ENCODE data around the gene TXLNA. TPM values are rescaled to one million over a fixed set of nuclear protein-coding genes. Genes with fewer than 3 reads are reported as not detected.
"Not testable (repeated sequence)": the region's sequence is repeated elsewhere in the genome, so short reads cannot be mapped to it uniquely, and the experiment has no call there.

TXLNA gene
- total and polyA plus RNA-seq, 4 donors, result 14.3 to 55.5 (median 35.3) TPM

DNA sequence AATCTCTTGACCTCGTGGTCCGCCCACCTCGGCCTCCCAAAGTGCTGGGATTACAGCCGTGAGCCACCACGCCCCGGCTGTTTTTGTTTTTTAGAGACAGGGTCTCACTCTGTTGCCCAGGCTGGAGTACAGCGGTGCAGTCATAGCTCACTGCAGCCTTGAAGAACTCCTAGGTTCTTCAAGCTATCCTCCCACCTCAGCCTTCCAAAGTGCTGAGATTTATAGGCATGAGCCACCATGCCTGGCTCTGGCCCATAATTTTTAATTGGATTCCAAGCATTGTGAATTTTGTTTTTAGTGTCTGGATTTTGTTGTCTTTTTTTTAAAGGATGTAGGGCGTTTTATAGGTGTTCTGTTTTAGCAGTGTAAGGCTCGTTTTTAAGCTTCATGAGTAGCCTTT, 28.6 kb upstream of the TXLNA start:
- ATAC-seq (ENCODE audit: low FRiP score) (no peak), DNase-seq (no peak)
- intact Hi-C loops (cut with DNase I), result no loop called here
- Histone ChIP-seq H3K27ac (ENCODE audit: low read depth in 1 of 2, low read length in 2 of 2) (no peak overlapping the region), H3K9me3 (ENCODE audit: control insufficient read depth, low read length) (no peaks in the 10 kb centered on the region), H3K4me1 (ENCODE audit: control insufficient read depth in 1 of 2, insufficient read depth in 2 of 2, low read length in 2 of 2) (no peaks in the 10 kb centered on the region), H3K36me3 (ENCODE audit: control insufficient read depth in 1 of 2, insufficient read depth in 2 of 2, low read length in 1 of 2) (no peaks in the 10 kb centered on the region), H3K27me3 (ENCODE audit: control insufficient read depth in 1 of 2, insufficient read depth in 2 of 2, low read length in 1 of 2) (no peaks in the 10 kb centered on the region), H3K4me3 (ENCODE audit: low read length in 2 of 2) (no peak overlapping the region)
- WGBS, 2 donors, result 90 to 92% methylated on average over 9 of the region's 9 CpGs

DNA sequence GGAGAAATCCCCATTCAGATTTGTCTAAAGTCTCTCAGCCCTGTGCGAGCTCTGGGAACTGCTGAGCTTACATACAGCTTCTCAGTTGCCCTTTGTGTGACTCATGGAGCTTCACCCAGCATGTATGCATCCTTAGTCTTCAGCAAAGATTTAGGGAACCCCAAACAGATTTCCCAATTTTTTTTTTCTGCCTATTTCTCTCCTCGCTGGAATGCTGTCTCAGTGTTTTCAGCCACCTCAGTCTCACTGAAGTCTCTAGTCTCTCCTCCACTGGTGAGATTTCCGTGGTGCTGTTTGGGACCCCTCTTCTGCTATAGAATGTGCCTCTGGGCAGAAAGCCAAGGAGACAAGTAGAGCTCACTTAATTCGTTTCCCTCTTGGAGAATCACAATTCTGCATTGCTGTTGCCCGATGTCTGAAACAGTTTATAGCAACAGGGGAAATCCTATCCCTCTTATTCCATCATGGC, 28.1 kb upstream of the TXLNA start:
- WGBS, 2 donors, result 46 to 48% methylated on average over 5 of the region's 5 CpGs
- Histone ChIP-seq H3K9me3 (ENCODE audit: control insufficient read depth, low read length) (no peaks in the 10 kb centered on the region), H3K36me3 (ENCODE audit: control insufficient read depth in 1 of 2, insufficient read depth in 2 of 2, low read length in 1 of 2) (no peaks in the 10 kb centered on the region), H3K4me1 (ENCODE audit: control insufficient read depth in 1 of 2, insufficient read depth in 2 of 2, low read length in 2 of 2) (no peaks in the 10 kb centered on the region), H3K27me3 (ENCODE audit: control insufficient read depth in 1 of 2, insufficient read depth in 2 of 2, low read length in 1 of 2) (no peaks in the 10 kb centered on the region), H3K4me3 (ENCODE audit: low read length in 2 of 2) (no peak overlapping the region), H3K27ac (ENCODE audit: low read depth in 1 of 2, low read length in 2 of 2) (no peak overlapping the region)
- no peak for DNase-seq
- no peak for ATAC-seq (ENCODE audit: low FRiP score)
- intact Hi-C loops (cut with DNase I), result no loop called here

DNA sequence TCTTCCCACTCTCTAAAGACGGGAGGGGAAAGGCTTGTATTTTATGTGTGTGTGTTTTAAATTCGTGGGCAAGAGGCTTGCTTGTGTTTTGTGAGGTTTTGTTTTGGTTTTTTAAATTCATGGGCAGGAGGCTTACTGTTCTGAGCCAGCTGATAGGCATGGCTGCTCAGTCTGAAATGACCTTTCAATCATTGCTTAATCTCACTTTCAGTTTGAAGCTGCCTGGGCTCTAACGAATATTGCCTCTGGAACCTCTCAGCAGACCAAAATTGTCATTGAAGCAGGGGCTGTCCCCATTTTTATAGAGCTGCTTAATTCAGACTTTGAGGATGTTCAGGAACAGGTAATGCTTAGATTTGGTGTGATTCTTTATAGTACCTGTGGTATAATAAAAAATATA, 20.3 kb upstream of the TXLNA start:
- Histone ChIP-seq H3K4me1 (ENCODE audit: control insufficient read depth in 1 of 2, insufficient read depth in 2 of 2, low read length in 2 of 2) (no peaks in the 10 kb centered on the region), H3K27ac (ENCODE audit: low read depth in 1 of 2, low read length in 2 of 2) (no peak overlapping the region), H3K36me3 (ENCODE audit: control insufficient read depth in 1 of 2, insufficient read depth in 2 of 2, low read length in 1 of 2) (peaks cover 5 to 13% of the 10 kb centered on the region in 2 donors), H3K27me3 (ENCODE audit: control insufficient read depth in 1 of 2, insufficient read depth in 2 of 2, low read length in 1 of 2) (no peaks in the 10 kb centered on the region), H3K9me3 (ENCODE audit: control insufficient read depth, low read length) (peaks cover 1% of the 10 kb centered on the region), H3K4me3 (ENCODE audit: low read length in 2 of 2) (no peak overlapping the region)
- intact Hi-C loops (cut with DNase I), result no loop called here
- DNase-seq (no peak), ATAC-seq (ENCODE audit: low FRiP score) (no peak)
- WGBS, 2 donors, result 74 to 78% methylated on average over 3 of the region's 3 CpGs

DNA sequence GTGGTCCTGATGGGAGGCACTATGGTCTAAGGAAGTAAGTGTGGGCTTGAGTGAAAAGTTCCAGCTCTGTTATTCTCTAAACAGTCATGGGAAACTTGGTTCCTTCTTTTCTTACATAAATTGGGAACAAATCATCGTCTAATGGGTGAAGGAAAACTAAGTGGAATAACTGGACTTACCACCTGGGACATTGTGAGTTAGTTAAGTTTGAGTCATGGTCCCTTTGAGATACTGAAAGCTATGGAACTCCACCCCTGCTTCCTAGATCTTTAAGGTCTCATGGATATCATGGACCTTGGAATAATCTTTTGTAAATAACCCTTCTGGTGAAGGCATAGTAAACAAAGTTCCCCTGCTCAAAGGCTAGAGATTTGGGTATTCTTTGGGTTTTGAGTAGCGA, 16.1 kb upstream of the TXLNA start:
- 96 to 98% methylated on average over 2 of the region's 2 CpGs for WGBS, 2 donors
- DNase-seq (no peak), ATAC-seq (ENCODE audit: low FRiP score) (no peak)

DNA sequence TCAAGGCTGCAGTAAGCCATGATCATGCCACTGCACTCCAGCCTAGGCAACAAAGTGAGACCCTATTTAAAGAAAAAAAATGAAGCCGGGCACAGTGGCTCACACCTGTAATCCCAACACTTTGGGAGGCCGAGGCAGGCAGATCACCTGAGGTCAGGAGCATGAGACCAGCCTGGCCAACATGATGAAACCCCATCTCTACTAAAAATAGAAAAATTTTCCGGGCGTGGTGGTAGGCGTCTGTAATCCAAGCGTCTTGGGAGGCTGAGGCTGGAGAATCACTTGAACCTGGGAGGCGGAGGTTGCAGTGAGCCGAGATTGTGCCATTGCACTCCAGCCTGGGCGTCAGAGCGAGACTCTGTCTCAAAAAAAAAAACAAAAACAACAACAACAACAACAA, 13.8 kb upstream of the TXLNA start:
- H3K4me1 ChIP-seq (ENCODE audit: control insufficient read depth in 1 of 2, insufficient read depth in 2 of 2, low read length in 2 of 2); intact Hi-C loops (cut with DNase I); H3K36me3 ChIP-seq (ENCODE audit: control insufficient read depth in 1 of 2, insufficient read depth in 2 of 2, low read length in 1 of 2); H3K27me3 ChIP-seq (ENCODE audit: control insufficient read depth in 1 of 2, insufficient read depth in 2 of 2, low read length in 1 of 2); DNase-seq; H3K9me3 ChIP-seq (ENCODE audit: control insufficient read depth, low read length); H3K4me3 ChIP-seq (ENCODE audit: low read length in 2 of 2); ATAC-seq (ENCODE audit: low FRiP score); H3K27ac ChIP-seq (ENCODE audit: low read depth in 1 of 2, low read length in 2 of 2): not testable (repeated sequence)
- 90% methylated on average over 10 of the region's 10 CpGs for WGBS, 2 donors

More for the DNA sequence above, 16.1 kb upstream of the TXLNA start:
- Histone ChIP-seq H3K36me3 (ENCODE audit: control insufficient read depth in 1 of 2, insufficient read depth in 2 of 2, low read length in 1 of 2) (peaks cover 5 to 8% of the 10 kb centered on the region in 2 donors), H3K27me3 (ENCODE audit: control insufficient read depth in 1 of 2, insufficient read depth in 2 of 2, low read length in 1 of 2) (no peaks in the 10 kb centered on the region), H3K9me3 (ENCODE audit: control insufficient read depth, low read length) (no peaks in the 10 kb centered on the region), H3K4me3 (ENCODE audit: low read length in 2 of 2) (no peak overlapping the region), H3K27ac (ENCODE audit: low read depth in 1 of 2, low read length in 2 of 2) (no peak overlapping the region), H3K4me1 (ENCODE audit: control insufficient read depth in 1 of 2, insufficient read depth in 2 of 2, low read length in 2 of 2) (no peaks in the 10 kb centered on the region)
- intact Hi-C loops (cut with DNase I), result no loop called here

DNA sequence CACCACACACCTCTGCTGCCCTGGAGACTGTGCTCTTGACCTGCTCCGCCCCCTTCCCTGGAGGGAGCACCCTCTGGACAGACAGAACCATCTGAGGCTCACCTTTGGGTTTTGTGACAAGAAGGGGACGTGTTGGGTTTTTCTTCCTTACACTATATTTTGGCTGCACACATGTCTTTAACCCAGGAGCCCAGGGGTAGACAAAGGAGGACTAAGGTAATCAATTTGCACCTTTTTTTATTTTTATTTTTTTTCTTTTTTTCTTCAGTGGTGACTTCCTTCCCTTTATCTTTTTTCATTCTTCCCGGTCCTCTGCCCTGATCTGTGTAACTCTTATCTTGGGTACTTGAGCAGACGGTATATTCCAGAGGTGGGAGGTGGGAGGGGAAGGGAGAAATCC, 8.5 kb upstream of the TXLNA start:
- no peak for ATAC-seq (ENCODE audit: low FRiP score)

DNA sequence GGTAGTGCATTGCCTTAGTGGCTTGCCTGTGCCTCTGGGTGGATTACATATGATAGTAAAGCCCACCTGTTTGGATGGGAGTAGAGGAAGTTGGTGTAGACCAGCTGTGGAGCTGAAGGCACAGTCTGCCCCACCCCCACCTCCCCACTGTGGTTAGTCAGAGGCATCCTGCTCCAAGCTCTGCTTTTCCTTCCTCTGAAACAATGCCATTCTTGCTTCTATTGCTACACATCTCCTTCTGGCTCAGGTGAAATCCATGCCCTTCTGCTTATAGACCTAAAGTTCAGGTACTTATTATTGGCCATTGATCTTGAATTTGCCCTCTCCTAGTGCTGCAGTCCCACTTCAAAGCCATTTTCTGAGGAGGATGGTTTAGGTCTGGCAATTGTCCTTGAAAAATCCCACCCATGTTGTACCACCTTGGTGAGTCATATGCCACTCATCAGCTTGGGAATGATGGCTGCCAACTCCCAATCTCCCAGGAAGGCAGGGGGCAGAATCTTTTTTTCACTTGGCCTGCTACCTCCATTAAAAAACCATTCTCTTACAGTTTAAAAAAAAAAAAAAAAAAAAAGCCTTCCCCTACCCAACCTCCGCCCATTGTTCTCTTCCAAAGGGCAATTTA, 6.7 kb upstream of the TXLNA start:
- H3K27ac ChIP-seq (ENCODE audit: low read depth in 1 of 2, low read length in 2 of 2), result no peak overlapping the region
- no peak overlapping the region for H3K4me3 ChIP-seq (ENCODE audit: low read length in 2 of 2)
- no peaks in the 10 kb centered on the region for H3K9me3 ChIP-seq (ENCODE audit: control insufficient read depth, low read length)
- no peaks in the 10 kb centered on the region for H3K4me1 ChIP-seq (ENCODE audit: control insufficient read depth in 1 of 2, insufficient read depth in 2 of 2, low read length in 2 of 2)
- ATAC-seq (ENCODE audit: low FRiP score) (no peak), DNase-seq (no peak)
- peaks cover 0 to 12% of the 10 kb centered on the region in 2 donors for H3K36me3 ChIP-seq (ENCODE audit: control insufficient read depth in 1 of 2, insufficient read depth in 2 of 2, low read length in 1 of 2)
- WGBS, 2 donors, result 88 to 91% methylated on average over 1 of the region's 1 CpG
- intact Hi-C loops (cut with DNase I), result no loop called here
- no peaks in the 10 kb centered on the region for H3K27me3 ChIP-seq (ENCODE audit: control insufficient read depth in 1 of 2, insufficient read depth in 2 of 2, low read length in 1 of 2)

More for the DNA sequence above, 8.5 kb upstream of the TXLNA start:
- no peak overlapping the region for H3K27ac ChIP-seq (ENCODE audit: low read depth in 1 of 2, low read length in 2 of 2)
- peaks cover 0 to 14% of the 10 kb centered on the region in 2 donors for H3K36me3 ChIP-seq (ENCODE audit: control insufficient read depth in 1 of 2, insufficient read depth in 2 of 2, low read length in 1 of 2)
- intact Hi-C loops (cut with DNase I), result no loop called here
- H3K27me3 ChIP-seq (ENCODE audit: control insufficient read depth in 1 of 2, insufficient read depth in 2 of 2, low read length in 1 of 2), result no peaks in the 10 kb centered on the region
- H3K9me3 ChIP-seq (ENCODE audit: control insufficient read depth, low read length), result no peaks in the 10 kb centered on the region
- DNase-seq, result no peak
- 54 to 63% methylated on average over 4 of the region's 4 CpGs for WGBS, 2 donors
- no peaks in the 10 kb centered on the region for H3K4me1 ChIP-seq (ENCODE audit: control insufficient read depth in 1 of 2, insufficient read depth in 2 of 2, low read length in 2 of 2)
- no peak overlapping the region for H3K4me3 ChIP-seq (ENCODE audit: low read length in 2 of 2)

DNA sequence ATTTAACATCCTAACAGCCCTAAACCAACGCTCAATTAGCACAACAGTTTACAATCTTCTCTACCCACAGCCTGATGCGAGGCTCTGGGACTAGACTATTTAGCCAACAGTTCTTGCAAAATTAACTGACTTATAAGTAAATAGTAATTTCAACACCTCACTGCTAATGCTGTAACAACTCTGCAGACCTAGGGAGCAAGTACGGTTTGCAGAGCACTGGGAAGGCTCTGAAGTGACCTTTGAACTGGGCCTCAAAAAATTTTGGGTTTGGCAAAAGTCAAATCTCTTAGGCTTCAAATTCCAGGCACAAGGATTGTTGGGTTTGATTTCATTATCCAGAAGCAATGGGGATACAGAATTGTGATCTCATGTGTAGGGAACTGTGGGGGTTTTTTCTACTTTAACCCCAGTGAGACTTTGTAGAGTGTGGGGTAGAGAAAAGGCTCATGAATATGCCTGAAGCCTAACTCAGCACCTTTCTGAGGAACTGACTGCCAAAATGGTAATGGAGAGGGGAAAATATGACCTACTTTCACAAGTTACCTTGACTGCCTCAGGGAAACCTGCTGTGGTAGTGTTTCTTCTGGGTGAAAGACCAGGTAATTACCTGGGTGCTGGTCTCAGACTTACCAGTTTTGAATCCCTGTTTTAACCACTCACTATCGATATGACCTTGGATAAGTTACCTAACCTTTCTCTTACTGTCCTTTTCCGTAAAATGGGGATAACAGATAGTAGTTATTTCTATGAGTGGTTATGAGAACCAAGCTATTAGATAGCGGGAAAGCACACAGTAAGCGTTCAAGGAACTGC, 889 bp upstream of the TXLNA start:
- ATAC-seq (ENCODE audit: low FRiP score), result no peak
- no peaks in the 10 kb centered on the region for H3K9me3 ChIP-seq (ENCODE audit: control insufficient read depth, low read length)
- H3K4me3 ChIP-seq (ENCODE audit: low read length in 2 of 2), result peak overlapping the region; percentile 20 to 21
- no peaks in the 10 kb centered on the region for H3K27me3 ChIP-seq (ENCODE audit: control insufficient read depth in 1 of 2, insufficient read depth in 2 of 2, low read length in 1 of 2)
- H3K27ac ChIP-seq (ENCODE audit: low read depth in 1 of 2, low read length in 2 of 2), result peak overlapping the region; percentile 4 to 89
- DNase-seq, result no peak
- WGBS, 2 donors, result 81% methylated on average over 7 of the region's 7 CpGs
- intact Hi-C loops (cut with DNase I), result loop anchor here in 1 of 2 donors (5.0 kb wide), 1 partner anchor 71 kb away; the partner anchor contains the start of gene KPNA6
- no peaks in the 10 kb centered on the region for H3K4me1 ChIP-seq (ENCODE audit: control insufficient read depth in 1 of 2, insufficient read depth in 2 of 2, low read length in 2 of 2)
- H3K36me3 ChIP-seq (ENCODE audit: control insufficient read depth in 1 of 2, insufficient read depth in 2 of 2, low read length in 1 of 2), result no peaks in the 10 kb centered on the region

DNA sequence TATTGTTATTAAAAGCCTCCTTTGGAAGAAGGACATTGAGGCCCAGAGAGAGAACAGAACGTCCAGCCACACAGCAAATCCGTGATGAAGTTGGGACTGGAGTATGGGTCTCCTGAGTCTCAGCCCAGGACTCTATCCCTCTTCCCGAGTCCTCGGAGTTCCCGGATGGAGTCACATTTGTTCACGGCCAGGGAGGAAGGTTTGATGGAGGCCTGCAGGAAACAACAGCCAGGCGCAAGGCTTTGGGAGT, 357 bp upstream of the TXLNA start:
- Histone ChIP-seq H3K27ac (ENCODE audit: low read depth in 1 of 2, low read length in 2 of 2) (peak overlapping the region; percentile 4 to 89), H3K27me3 (ENCODE audit: control insufficient read depth in 1 of 2, insufficient read depth in 2 of 2, low read length in 1 of 2) (no peaks in the 10 kb centered on the region), H3K4me1 (ENCODE audit: control insufficient read depth in 1 of 2, insufficient read depth in 2 of 2, low read length in 2 of 2) (no peaks in the 10 kb centered on the region), H3K36me3 (ENCODE audit: control insufficient read depth in 1 of 2, insufficient read depth in 2 of 2, low read length in 1 of 2) (no peaks in the 10 kb centered on the region), H3K9me3 (ENCODE audit: control insufficient read depth, low read length) (no peaks in the 10 kb centered on the region), H3K4me3 (ENCODE audit: low read length in 2 of 2) (peak overlapping the region; percentile 20 to 21)
- intact Hi-C loops (cut with DNase I), result loop anchor here in 1 of 2 donors (5.0 kb wide), 1 partner anchor 72 kb away; the partner anchor contains the start of gene KPNA6
- ATAC-seq (ENCODE audit: low FRiP score) (no peak), DNase-seq (no peak)
- 5 to 7% methylated on average over 7 of the region's 7 CpGs for WGBS, 2 donors

Data from aorta (tissue), 5 donors.